NB4 (cell line): ENCODE data around the gene ZNF732.
A peak's percentile ranks its signal among the peaks of the same experiment; 100 is the strongest.

Experiments used
- DNase-seq: peaks from one replicate; pipeline ENCODE4 v3.0.0; 2010; ENCODE audit warnings: low read depth
- H3K4me3 ChIP-seq: one replicate; pipeline ENCODE4 v1.5.1; 2011; ENCODE audit warnings: mild to moderate bottlenecking, low read depth, low read length, moderate library complexity
- MYC ChIP-seq: IDR thresholded peaks from 2 replicates; pipeline ENCODE4 v1.6.1; 2011; ENCODE audit warnings: low read depth, low read length
- POLR2A ChIP-seq: IDR thresholded peaks from 2 replicates; pipeline ENCODE4 v1.6.1; 2011; ENCODE audit warnings: mild to moderate bottlenecking; ENCODE audit not compliant: insufficient read length; ENCODE audit errors: extremely low read depth
- TF ChIP-seq, protein P1 (sequence below): IDR thresholded peaks from one replicate; pipeline ENCODE4 v1.5.1; 2012; ENCODE audit warnings: low read depth, low read length
- TF ChIP-seq, protein P2 (sequence below): IDR thresholded peaks from 2 replicates; pipeline ENCODE4 v1.6.1; 2011; ENCODE audit warnings: low read depth, low read length

The ZNF732 gene

DNA sequence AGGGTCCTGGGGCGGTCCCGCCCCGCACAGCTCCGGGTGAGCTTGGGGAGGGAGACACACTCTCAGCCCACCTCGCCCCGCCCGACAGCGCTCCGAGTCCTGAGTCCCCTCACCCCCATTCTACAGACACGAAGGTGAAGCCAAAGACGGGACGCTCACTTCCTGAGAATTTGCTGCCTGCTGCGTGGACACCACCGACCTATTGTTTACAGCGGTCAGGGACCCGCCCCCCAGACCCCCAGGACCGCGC, 31.5 kb upstream of the ZNF732 start:
- TF ChIP-seq MYC (no peak), POLR2A (no peak)
- TF ChIP-seq, protein P1, sequence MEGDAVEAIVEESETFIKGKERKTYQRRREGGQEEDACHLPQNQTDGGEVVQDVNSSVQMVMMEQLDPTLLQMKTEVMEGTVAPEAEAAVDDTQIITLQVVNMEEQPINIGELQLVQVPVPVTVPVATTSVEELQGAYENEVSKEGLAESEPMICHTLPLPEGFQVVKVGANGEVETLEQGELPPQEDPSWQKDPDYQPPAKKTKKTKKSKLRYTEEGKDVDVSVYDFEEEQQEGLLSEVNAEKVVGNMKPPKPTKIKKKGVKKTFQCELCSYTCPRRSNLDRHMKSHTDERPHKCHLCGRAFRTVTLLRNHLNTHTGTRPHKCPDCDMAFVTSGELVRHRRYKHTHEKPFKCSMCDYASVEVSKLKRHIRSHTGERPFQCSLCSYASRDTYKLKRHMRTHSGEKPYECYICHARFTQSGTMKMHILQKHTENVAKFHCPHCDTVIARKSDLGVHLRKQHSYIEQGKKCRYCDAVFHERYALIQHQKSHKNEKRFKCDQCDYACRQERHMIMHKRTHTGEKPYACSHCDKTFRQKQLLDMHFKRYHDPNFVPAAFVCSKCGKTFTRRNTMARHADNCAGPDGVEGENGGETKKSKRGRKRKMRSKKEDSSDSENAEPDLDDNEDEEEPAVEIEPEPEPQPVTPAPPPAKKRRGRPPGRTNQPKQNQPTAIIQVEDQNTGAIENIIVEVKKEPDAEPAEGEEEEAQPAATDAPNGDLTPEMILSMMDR = no peak
- TF ChIP-seq, protein P2, sequence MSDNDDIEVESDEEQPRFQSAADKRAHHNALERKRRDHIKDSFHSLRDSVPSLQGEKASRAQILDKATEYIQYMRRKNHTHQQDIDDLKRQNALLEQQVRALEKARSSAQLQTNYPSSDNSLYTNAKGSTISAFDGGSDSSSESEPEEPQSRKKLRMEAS = no peak
- H3K4me3 ChIP-seq = peak overlapping the region; percentile 90
- no peak for DNase-seq

DNA sequence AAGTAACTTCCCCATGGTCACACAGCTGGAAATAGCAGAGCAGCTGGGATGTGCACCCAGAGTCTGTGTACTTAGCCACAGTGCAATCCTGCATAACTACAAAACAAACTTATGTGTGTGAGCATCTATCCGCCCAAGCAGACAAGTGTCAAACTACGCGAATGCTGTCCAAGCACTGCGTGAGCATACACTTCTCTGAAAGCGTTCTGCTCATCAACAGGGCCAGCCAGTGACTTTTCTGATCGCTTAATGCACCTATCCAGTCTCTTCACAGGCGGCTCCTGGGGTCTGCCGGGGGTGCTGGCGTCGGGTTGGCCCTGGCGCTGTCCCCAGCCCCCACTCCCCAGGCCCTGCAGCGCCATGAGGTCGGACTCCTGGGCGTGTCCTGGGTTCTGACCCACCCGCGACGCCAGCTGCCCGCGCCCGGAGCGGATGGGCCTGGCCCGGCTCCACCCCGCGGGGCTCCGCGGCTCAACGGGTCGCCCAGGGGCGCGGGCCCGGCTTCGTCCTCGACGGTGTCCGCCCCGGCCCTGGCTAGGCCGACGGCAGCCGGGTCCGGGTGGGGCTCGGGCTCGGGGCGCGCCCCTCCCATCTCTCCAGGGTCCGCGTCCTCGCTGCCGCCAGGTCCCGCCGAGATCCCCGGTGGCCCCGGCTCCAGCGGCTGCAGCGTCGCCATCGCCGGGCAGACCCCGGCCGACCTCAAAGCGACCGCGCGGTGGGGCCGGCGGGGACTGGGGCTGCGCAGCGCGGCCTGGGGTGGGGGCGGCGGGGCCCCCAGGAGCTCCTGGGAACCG, 31.0 kb upstream of the ZNF732 start:
- peak overlapping the region; percentile 90 for H3K4me3 ChIP-seq
- DNase-seq = no peak
- TF ChIP-seq POLR2A = no peak
- TF ChIP-seq, protein P1 = no peak

DNA sequence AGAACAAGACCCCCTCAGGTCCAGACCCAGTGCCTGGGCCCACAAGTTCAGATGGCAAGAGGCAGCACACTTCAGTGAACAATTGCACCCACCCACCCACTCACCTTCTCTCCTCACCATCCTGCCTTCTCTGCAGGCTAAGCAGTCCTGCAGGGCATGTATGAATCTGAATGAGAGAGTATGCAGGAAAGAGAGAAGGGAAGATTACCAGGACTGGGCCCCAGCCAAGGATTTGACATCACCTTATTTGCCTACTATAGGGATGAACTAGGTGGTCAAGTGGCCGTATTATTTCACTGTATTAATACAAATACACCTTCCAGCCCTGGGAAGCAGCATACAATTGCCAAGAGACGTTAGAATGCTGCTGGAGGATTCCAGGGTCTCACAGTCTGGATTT, 30.2 kb upstream of the ZNF732 start:
- no peak overlapping the region for H3K4me3 ChIP-seq
- DNase-seq = no peak
- TF ChIP-seq, protein P1 = no peak
- TF ChIP-seq MYC (no peak), POLR2A (no peak)
- TF ChIP-seq, protein P2 = no peak

DNA sequence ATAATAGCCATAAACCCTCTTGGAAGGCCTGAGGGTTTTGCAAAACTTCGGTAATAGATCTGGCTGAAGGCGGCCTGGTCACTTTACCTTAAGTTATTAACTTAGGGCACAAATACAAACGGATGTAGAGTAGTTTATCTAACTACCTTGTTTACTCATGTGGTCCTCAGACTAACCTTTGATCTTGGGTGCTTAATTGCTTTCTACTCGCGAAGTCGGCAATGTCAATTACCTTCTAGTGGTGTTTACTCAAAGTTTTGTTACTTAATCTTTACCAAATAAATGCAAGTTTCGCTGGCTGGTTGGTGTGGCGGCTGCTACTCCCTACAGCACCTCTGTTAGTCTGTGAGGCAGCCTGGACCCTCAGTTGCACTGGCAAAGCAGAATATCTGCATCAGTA, 23.5 kb upstream of the ZNF732 start:
- no peak for TF ChIP-seq MYC
- TF ChIP-seq, protein P2 = no peak
- DNase-seq = no peak
- H3K4me3 ChIP-seq = no peak overlapping the region

DNA sequence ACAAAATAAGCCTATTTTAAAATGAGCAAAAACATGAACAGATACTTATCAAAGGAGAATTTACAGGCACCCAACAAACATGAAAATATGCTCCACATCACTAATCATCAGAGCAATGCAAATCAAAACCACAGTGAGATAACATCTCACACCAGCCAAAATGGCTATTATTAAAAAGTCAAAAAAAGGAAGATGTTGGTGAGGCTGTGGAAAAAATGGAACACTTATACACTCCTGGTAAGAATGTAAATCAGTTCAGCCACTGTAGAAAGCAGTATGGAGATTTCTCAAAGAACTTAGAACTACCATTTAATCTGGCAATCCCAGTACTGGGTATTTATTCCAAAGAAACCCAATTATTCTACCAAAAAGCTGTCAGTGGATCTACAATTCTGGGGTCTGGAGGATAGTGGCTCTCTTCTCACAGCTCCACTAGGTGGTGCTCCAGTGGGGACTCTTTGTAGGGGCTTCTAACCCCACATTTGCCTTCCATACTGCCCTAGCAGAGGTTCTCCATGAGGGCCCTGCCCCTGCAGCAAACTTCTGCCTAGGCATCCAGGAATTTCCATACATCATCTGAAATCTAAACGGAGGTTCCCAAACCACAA, 9.1 kb upstream of the ZNF732 start:
- no peak for DNase-seq
- H3K4me3 ChIP-seq = no peak overlapping the region
- TF ChIP-seq, protein P2 = no peak
- no peak for TF ChIP-seq POLR2A
- TF ChIP-seq, protein P1 = no peak
- TF ChIP-seq MYC = no peak

DNA sequence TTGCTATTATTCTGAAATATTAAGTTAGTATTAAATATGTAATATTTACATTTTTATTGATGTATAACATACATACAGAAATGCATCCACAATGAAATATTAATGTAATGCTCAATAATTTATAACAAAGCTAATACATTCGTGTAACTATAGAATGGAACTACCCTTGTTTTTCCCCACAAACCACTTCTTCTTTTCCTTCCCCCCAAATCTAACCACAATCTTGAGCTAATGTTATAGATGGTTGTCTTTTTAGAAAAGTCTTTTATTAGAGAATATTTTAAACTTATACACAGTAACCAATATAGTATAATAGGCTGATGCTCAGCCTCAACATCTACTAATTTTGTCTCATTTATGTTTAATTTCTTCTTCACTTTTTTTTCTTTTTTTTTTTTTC, 4.5 kb upstream of the ZNF732 start:
- DNase-seq = peak; percentile 24
- TF ChIP-seq, protein P2 = no peak
- no peak for TF ChIP-seq MYC
- TF ChIP-seq, protein P1 = no peak
- TF ChIP-seq POLR2A = no peak
- H3K4me3 ChIP-seq = no peak overlapping the region
